ENCODE data around the gene CAPS2. TPM values are rescaled to one million over a fixed set of nuclear protein-coding genes. Genes with fewer than 3 reads are reported as not detected.
"Not testable (repeated sequence)": the region's sequence is repeated elsewhere in the genome, so short reads cannot be mapped to it uniquely, and the experiment has no call there.

CAPS2 gene
- polyA plus RNA-seq, 1 experiment = 1.9 TPM

DNA sequence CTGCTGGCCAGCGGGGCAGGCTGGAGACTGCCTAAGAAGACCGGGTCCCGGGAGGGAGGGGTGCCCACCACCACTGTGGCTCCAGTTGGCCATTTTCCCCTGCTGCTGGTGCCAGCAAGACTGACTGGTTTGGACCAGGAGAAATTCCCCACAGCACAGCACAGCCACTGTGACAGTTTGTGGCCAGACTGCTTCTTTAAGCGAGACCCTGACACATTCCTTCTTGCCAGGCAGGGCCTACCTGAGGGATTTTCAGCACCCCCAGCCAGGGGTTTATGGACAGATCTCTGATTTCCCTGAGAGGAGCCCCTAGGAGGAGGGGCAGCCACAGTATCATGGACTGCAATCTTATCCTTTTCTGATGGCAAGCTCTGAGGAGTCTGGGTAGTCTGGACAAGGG is 19.8 kb upstream of the CAPS2 start:
- TF ChIP-seq, protein P1, sequence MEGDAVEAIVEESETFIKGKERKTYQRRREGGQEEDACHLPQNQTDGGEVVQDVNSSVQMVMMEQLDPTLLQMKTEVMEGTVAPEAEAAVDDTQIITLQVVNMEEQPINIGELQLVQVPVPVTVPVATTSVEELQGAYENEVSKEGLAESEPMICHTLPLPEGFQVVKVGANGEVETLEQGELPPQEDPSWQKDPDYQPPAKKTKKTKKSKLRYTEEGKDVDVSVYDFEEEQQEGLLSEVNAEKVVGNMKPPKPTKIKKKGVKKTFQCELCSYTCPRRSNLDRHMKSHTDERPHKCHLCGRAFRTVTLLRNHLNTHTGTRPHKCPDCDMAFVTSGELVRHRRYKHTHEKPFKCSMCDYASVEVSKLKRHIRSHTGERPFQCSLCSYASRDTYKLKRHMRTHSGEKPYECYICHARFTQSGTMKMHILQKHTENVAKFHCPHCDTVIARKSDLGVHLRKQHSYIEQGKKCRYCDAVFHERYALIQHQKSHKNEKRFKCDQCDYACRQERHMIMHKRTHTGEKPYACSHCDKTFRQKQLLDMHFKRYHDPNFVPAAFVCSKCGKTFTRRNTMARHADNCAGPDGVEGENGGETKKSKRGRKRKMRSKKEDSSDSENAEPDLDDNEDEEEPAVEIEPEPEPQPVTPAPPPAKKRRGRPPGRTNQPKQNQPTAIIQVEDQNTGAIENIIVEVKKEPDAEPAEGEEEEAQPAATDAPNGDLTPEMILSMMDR (IDR thresholded peaks at IDR 0.05; ENCODE audit: low read depth, low read length) = no peak
- Histone ChIP-seq H3K4me3 (ENCODE audit: low read depth, low read length) (no peak overlapping the region), H3K27me3 (ENCODE audit: control insufficient read depth, insufficient read depth, low read length) (no peaks in the 10 kb centered on the region), H3K9me3 (ENCODE audit: control insufficient read depth, insufficient read depth, low read length) (no peaks in the 10 kb centered on the region), H3K27ac (ENCODE audit: low read depth, low read length) (no peak overlapping the region)
- no peak for DNase-seq (ENCODE audit: low read depth, low spot score)
- ChIA-PET CTCF (no interaction called here), POLR2A (no interaction called here)

DNA sequence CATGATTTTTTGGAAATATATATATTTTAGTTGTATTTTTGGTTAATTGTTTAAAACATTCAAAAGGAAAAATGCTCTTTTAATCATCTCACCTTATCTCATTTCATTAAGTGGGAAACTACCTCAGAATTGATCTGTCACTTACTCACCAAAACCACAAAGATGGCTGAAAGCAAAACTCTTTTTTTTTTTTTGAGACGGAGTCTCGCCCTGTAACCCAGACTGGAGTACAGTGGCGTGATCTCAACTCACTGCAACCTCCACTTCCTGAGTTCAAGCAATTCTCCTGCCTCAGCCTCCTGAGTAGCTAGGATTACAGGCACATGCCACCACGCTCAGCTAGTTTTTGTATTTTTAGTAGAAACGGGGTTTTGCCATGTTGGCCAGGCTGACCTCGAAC is 16.1 kb upstream of the CAPS2 start:
- CTCF ChIA-PET = interaction anchor here (1.1 to 1.4 kb wide), 2 partner anchors 12 to 45 kb away, joined by 4 to 10 read pairs; partner anchors contain the start of genes GLIPR1L1 and GLIPR1L2
- H3K4me3 ChIP-seq (ENCODE audit: low read depth, low read length); DNase-seq (ENCODE audit: low read depth, low spot score); H3K27ac ChIP-seq (ENCODE audit: low read depth, low read length); H3K9me3 ChIP-seq (ENCODE audit: control insufficient read depth, insufficient read depth, low read length); H3K27me3 ChIP-seq (ENCODE audit: control insufficient read depth, insufficient read depth, low read length); POLR2A ChIA-PET: not testable (repeated sequence)

DNA sequence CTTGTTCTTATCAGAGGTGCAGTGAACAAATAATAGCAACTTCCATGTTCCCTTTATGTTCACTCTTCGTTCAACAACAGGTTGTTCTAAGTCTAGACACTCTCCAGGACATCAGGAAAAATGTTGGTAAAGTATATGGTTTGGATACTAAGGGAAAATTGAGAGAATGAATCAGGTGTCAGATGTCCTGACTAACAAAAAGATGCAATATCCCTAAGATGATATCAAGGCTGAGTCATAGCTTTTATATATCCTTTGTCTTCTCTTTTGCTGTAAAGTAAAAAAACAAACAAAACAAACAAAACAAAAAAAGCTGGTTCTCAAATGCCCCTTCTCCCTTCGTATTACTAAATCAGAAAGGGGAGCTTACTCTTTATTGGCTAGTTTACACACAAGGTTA is 15.4 kb upstream of the CAPS2 start:
- DNase-seq (ENCODE audit: low read depth, low spot score) = no peak
- Histone ChIP-seq H3K27me3 (ENCODE audit: control insufficient read depth, insufficient read depth, low read length) (no peaks in the 10 kb centered on the region), H3K9me3 (ENCODE audit: control insufficient read depth, insufficient read depth, low read length) (peaks cover 3% of the 10 kb centered on the region; the same call in 1 of the 2 replicates), H3K27ac (ENCODE audit: low read depth, low read length) (no peak overlapping the region), H3K4me3 (ENCODE audit: low read depth, low read length) (no peak overlapping the region)
- POLR2A ChIA-PET = no interaction called here
- CTCF ChIA-PET = interaction anchor here (1.1 to 1.4 kb wide), 2 partner anchors 11 to 45 kb away, joined by 4 to 10 read pairs; partner anchors contain the start of genes GLIPR1L1 and GLIPR1L2
- TF ChIP-seq, protein P1 (IDR thresholded peaks at IDR 0.05; ENCODE audit: low read depth, low read length) = no peak

DNA sequence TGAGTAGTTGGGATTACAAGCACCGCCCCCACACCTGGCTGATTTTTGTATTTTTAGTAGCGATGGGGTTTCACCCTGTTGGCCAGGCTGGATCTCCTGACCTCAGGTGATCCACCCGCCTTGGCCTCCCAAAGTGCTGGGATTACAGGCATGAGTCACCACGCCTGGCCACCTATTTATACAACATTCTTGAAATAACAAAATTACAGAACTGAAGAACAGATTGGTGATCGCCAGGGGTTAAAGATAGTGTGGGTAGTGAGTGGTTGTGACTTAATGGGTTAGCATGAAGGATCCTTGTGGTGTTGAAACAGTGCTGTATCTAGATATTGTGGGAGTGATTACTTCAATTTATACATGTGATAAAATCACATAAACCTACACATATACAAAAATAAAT is 11.7 kb upstream of the CAPS2 start:
- ChIA-PET POLR2A (no interaction called here), CTCF (interaction anchor here (1.0 kb wide), 1 partner anchor 8 kb away, joined by 6 read pairs; the partner anchor contains the start of gene GLIPR1L1)
- Histone ChIP-seq H3K27ac (ENCODE audit: low read depth, low read length) (no peak overlapping the region), H3K9me3 (ENCODE audit: control insufficient read depth, insufficient read depth, low read length) (peaks cover 3% of the 10 kb centered on the region; the same call in 1 of the 2 replicates), H3K4me3 (ENCODE audit: low read depth, low read length) (no peak overlapping the region), H3K27me3 (ENCODE audit: control insufficient read depth, insufficient read depth, low read length) (no peaks in the 10 kb centered on the region)
- no peak for DNase-seq (ENCODE audit: low read depth, low spot score)
- TF ChIP-seq, protein P1 (IDR thresholded peaks at IDR 0.05; ENCODE audit: low read depth, low read length) = no peak

DNA sequence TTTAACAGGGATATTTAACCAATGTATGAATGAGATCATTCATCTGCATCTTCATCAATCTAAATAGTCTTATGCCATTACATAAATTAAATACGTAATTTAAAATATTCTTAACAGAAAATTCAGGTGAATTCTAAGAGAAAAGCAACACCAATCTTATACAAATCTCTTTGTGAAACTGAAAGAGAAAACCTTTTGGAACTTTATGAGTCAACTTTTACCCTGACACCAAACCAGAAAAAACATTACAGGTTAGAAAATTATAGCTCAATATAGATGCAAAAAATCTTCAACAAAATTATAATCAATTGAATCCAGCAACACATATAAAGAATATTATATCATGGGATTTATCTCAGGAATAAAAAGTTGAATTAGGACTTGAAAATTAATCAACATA is 7.8 kb upstream of the CAPS2 start:
- H3K4me3 ChIP-seq (ENCODE audit: low read depth, low read length) = no peak overlapping the region
- peaks cover 3% of the 10 kb centered on the region; the same call in 1 of the 2 replicates for H3K9me3 ChIP-seq (ENCODE audit: control insufficient read depth, insufficient read depth, low read length)
- no peak for DNase-seq (ENCODE audit: low read depth, low spot score)
- TF ChIP-seq, protein P1 (IDR thresholded peaks at IDR 0.05; ENCODE audit: low read depth, low read length) = no peak
- H3K27me3 ChIP-seq (ENCODE audit: control insufficient read depth, insufficient read depth, low read length) = no peaks in the 10 kb centered on the region
- ChIA-PET CTCF (no interaction called here), POLR2A (no interaction called here)
- no peak overlapping the region for H3K27ac ChIP-seq (ENCODE audit: low read depth, low read length)
